Activated CD4-positive, alpha-beta T cell treated with anti-CD3 and anti-CD28 coated beads, Interleukin-10, Interleukin-2, amounts not matched to agents 100 ng/mL and 50 ng/mL, durations not matched to agents 16 hours and 8 hours (primary cell): Measurements from ENCODE around the gene LDLRAD3.

Experiments
- DNase-seq: peaks from one replicate; pipeline ENCODE4 v3.0.0-alpha.2; 2020

The LDLRAD3 gene

DNA sequence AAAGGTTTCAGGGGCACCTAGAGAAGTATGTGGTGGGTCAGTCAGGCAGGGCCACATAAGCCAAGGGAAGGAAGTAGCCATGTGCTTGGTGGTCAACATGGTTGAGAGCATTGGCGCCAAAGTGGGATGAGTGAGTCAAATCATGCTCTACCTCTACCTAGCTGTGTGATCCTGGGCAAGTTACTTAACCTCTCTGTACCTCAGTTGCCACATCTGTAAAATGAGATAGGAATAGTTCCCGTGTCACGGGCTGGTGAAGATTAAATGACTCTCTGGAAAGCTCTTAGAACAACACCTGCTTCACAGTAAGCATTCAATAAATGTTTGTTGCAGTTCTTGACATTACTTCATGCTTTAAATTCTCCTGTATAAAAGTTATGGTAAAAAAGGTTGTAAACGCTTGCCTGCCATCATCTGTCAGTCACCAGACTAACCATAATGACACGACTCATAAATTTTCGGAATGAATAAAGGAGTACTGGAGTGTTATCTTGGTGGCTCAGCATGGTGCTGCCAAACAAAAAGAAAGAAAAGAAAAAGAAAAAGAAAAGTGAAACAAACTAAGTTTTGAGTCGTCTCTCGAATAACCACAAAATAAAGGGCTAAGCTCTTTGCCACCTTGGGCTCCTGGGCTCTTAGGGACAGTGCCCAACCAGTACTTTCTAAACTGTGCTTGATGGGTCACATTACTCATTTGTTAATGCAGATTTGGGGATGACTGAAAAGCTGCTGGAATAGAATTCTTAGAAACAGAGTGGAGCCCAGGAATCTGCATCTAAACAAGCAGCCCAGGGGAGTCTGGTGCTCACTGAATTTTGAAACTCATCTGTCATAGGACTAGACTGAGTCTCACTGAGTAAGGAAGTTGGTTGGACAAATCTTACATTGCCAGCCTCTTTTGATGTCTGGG is 107.6 kb downstream of the LDLRAD3 start:
- no peak for DNase-seq

DNA sequence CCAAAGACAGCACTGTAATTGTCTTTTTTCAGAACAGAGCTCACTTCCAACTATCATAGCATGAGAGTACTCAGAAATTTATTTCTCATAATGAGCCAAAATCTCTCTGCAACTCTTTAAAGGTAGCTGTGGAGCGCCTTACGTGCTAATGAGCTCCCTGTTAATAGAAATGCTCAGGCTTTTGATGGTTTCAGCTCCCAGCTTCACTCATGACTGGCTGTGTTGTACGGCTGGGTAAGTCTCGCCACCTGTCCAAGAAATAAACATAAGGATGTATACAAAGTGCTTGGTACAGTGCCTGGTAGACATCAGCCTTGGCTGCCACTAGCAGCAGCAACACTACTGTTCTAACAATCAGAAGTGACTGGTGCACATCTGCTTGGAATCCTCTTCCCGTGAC is 109.4 kb downstream of the LDLRAD3 start:
- DNase-seq: no peak

DNA sequence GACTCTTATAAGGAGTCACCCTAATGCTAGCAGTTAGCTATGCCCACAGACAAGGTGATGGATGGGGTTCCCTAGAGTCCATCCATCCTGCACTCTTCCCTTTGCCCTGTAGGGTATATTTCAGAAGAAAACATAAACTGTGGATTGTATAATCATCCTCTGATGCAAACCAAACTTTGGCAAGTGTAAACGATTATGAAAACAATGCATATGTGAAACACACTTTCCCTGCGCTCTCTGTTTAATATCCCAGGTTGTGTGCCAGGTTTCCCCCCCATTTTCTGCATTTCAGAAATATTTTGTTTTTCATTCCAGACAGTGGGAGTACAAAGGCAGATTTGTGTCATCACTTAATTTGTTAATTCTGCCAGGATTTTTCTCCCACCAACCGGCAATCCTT is 110.0 kb downstream of the LDLRAD3 start:
- DNase-seq: no peak

DNA sequence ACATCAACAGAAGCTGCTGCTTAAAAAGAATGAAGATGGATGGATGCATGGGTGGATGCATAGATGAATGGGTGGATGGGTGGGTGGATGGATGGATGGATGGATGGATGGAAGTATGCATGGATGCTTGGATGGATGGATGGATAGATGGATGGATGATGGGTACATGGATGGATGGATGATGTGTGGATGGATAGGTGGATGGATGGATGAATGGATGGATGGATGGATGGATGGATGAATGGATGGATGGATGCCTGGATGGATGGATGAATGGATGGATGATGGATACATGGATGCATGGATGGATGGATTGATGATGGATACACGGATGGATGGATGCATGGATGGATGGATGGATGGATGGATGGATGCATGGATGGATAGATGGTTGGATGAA is 110.8 kb downstream of the LDLRAD3 start:
- DNase-seq: no peak

DNA sequence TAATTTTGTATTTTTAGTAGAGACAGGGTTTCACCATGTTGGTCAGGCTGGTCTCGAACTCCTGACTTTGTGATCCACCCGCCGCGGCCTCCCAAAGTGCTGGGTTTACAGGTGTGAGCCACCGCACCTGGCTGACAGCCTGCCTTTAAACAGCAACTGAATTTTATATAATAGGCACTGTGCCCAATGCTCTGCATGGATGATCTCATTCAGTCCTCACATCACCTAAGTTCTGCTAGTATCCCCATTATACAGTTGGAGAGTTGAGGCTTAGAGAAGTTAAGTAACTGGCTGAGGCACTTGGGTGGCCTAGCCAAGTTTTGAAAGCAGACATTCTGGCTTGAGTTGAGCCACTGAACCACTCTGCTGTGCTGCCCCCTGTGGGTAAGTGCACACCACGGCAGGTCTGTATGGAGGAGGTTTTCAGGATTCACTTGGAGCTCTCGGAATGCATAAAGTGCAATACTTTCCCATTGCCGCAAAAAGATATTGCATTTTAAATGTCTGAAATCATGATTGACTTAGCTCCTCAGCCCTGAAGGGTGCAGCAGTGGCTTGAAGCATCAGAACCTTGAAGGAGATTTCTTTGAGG is 112.4 kb downstream of the LDLRAD3 start:
- DNase-seq: no peak

DNA sequence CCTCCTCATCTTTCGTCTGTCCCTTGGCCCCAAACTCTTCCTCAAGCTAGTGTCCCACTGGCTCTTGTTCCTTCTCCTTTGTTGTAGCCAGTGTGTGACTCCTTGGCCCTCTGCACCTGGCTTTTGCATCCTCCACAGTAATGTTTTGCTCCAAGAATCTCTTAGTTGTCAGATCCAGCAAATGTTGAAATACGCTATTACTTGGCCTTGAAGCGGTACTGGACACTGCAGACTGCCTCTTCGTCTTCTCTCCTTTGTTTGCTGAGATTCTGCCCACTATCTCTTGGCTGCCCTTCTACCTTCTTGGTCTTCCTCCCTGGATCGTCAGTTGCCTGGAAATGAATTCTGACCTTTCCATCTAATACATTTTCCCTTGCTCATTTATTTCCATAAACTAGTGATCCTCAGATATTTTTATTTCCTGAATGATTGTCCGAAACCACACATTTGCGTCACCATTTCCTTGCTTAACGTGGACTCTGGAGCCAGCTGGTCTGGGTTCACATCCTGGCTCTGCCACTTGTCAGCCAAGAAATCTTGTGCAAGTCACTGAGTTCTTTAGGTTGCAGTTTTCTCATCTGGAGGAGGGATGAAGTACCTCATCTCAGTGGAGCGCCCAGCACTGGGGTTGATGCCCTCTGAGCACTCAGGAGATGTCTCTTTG is 113.6 kb downstream of the LDLRAD3 start:
- DNase-seq: no peak

DNA sequence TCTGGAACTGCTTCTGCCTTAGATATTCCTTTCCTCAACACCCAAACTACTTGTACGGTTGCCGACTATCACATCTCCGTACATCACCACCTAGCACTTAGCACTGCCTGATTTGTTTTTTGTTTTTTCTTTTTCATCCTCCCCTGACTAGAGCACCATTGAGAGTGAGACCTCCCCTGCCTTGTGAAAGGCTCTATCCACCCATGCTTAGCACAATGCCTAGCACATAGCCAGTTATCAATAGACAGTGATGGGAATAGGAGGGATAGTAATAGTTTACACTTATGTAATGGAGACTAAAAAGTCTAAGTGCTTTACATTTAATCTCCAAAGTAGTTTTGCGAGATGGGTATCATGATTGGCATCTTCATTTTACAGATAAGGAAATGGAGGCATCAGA is 115.8 kb downstream of the LDLRAD3 start:
- no peak for DNase-seq

DNA sequence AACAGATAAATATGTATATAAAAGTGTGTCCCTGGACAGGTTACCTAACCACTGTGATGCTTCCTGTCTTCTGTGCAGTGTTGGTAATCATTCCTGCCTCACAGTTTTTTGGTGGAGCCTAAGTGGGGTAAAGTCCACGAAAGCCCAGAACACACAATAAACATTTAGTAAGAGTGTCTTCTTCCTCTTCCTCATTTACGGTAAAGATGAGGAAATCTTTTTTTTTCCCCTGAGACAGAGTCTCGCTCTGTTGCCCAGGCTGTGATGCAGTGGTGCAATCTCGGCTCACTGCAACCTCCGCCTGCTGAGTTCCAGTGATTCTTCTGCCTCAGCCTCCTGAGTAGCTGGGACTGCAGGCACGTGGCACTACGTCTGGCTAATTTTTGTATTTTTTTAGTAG is 117.1 kb downstream of the LDLRAD3 start:
- no peak for DNase-seq

DNA sequence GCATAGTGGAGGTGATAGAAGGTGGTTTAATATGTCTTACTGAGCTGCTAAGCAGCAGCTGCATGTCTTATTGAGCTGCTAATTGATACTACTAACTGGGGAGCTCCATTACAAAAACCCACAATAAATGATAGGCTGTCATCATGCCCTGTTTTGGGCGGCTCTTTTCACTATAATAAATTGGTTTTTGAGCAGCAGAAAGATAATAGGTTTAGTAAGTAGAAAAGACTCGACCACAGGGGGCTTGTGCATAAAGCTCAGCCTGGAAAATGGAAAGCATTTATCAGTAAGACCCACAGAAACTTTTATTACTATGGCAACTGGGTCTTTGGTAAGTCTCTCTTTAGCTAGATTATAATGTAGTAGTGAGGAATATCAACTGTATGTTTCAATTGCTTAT is 117.6 kb downstream of the LDLRAD3 start:
- no peak for DNase-seq

DNA sequence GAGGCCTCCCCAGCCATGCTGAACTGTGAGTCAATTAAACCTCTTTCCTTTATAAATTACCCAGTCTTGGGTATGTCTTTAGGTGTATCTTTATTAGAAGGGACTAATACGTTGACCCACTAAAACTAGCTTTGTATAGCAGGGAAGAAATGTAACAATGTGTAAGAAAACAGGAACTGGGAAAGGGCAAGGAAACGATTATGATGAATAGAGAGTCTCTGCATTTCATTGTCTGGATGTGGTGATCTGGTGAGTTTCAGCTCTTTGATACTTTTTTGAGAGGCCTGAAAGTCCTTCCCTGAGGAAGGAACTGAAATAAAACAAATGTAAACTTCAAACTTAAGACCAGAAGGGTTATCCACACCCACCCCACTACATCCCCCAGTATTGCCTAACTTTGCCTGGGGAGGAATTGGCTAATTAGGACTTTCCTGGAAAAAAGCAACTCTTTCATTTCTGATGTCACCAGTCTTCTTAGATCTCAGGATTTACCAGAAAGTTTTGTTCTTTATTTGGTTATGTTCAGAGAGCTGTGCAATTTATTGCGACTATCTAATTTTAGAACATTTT is 119.0 kb downstream of the LDLRAD3 start:
- DNase-seq: no peak

DNA sequence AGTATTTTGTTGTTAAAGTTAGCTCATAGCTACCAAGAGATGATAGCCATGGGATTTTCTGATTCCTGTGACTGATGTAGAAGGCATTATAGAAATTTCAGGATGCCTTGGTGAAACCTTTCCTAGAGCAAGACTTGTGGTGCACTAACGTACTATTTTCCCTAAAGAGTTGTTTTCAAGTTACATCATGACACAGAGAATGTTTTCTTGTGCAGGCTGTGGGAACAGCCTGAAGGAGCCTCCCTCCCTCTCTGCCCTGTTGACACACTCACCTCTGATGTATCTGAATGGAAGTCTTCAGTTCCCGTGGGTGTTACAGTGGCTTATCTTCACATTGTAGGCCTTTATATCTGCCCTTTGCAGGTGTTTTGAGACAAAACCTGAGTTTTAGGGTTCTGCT is 121.6 kb downstream of the LDLRAD3 start:
- no peak for DNase-seq

DNA sequence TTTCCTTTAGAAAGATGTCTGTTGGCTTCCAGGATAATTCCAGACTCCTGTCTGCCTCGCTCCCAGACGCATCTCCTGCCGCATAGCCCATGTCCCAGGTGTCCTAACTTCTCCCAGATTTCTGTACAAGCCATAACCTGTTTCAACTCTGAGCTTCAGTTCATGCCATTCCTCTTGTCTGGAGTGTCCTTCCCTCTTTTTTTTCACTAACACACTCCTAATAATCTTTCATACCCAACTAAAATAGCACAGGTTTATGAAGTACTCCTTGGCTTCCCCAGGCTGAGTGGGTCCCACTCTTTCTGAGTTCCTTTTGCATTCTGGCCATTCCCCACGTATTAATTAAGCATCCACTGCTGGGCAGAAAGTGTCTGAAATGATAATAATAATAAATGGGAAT is 123.0 kb downstream of the LDLRAD3 start:
- no peak for DNase-seq

DNA sequence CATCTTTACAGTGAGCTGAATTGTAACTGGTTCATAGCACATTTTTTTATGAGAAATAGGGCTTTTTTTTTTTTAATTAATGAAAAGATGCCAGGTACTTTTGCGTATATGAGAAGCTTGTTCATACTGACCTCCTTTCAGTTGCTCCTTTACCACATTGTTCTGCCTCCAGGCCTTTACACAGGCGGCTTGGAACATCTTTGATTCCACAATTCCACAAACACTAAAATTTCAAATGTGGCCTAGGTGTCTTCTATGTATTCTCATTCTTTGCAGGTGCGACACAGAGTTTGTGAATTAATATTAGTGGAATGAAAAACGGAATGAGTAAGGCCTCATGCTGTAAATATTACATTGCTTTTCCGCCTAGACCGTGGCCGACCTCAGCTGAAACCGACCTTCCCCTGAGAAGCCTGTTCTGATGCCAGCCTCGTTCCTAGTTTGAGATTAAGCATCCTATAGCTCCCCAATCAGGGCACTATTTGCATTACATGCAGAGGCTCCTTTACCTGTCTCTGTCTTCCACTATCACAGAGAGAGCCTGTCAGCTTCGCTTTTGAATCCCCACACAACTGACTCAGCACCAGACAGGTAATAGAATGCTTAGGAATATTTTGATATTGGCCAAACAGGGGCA is 125.8 kb downstream of the LDLRAD3 start:
- DNase-seq: no peak

DNA sequence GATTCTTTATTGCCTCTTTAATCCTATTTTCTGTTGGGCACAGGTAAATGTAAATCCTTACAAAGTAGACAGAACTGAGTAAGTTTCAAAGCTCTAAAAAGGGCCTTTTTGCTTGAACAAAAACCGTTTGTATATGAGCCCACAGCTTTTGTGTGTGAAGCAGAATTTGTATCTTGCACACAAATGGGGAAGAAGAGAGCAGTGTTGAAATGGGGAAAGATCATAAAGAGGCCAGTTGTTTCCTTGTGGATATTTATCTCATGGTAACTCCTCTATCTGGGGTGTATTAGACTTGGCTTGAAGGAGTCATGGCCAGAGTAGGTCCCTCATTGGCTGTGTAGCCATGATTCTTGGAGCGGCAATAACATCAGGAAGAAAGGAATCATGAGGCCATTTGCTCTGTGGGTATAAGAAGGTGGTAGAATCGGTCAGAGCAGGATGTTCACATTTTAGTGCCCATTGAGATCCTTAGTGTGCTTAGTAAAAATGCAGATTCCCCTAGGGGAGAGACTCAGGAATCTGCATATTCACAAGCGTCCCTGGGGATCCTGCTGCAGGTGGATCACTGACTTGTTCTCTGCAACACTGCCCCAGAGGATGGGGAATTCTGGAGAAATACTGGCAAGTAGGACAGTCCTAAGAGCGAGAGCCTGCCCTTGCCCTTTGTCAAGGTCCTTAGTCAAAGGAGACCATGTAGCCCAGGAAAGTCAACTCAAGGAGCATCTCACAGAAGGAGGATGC is 126.5 kb downstream of the LDLRAD3 start:
- DNase-seq: no peak

DNA sequence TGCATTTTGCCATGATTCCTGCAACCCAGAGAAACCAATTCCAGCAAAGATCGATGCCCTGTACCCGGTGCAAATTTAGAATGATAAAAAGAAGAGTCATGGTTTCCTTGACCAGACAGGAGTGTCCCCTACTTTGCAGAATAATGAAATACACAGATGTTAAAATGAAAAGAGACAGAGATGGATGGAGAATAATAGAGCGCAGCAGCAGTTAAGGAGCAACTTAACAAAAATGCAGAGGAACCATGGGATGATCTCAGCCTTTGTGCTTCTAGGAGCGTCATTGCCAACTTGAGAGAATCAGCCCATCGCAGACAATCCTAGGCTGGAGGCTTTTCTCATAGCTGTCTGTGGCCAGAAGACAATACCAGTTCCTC is 127.1 kb downstream of the LDLRAD3 start:
- no peak for DNase-seq

DNA sequence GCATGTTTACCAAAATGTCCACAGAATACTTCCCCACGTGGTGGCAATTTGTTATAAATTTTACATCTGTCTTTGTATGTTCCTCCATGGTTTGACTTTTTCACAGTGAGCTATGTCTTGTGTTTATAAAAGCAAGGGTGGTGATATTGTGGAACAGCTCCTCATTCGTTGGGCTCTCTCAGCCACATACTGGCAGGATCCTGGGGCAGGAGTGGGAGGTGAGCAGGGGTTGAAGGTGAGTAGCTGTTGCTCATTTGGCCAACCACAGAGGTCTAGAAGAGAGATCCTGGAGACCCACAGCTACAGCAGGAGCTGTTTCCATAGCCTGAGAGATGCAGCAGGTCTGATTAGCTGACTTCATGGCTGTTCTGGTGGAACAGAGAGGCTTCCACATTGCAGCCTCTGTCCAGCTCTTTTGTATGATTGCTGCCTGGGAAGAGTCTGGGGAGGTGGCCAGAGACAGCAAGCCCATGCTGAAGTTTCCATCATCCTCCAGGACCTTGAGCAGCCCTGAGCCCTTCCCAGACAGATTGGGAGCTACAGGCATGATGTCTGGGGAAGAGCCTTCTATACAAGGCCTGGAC is 128.1 kb downstream of the LDLRAD3 start:
- no peak for DNase-seq

DNA sequence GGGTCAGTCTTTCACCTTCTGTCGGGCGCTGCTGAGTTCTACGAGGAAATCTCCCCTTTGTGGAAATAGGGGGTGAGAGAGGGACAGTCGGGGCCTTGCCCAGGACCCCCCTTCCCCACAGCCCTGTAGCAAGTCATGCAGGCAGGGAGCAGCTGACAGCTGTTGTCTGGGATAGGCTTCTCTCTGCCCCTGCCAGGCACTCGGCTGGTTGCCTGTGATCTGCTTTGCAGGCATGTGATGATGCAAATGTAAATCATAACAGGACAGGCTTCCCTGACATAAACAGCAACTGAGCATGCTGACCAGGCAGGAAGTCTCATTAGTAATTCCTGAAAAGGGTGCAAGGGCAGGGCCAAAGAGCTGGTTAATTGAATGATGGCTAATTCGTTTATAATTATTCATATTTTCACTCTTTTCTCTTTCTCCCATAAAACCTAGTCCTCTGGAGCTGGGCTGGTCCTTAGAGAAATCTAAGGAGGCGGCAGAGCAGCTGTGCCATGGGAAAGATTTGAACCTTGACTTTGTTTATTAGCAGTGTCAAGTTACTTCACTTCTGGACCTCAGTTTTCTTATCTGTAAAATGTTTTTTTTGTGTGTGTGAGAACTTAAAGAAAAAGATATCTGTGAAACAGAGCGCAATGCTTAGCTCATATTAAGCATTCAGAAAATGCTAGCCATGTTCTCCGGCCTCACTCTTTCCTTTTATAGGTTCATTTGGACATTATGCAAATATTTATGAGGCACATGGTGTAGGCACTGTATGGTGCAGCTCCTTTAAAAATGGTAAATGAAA is 129.7 kb downstream of the LDLRAD3 start:
- DNase-seq: no peak

DNA sequence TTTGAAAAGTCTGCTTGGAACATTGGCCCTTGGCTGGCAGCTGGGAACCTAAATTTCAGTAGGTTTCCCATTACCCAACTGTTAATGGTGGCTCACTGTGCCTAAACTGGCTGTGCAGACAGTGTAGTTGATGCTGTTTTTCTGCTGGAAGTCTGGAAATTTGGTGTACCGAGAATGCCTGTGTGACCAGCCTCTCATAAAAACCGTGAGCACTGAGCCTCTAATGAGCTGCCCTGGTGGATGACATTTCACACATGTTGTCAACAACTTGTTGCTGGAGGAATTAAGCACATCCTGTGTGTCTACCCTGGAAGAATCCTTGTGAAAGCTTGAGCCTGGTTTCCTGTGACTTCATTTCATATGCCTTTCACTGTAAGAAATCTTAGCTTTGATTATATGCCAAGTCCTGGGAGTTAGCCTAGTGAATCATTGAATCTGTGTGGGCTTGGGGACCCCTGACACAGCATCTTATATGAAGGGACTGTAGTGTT is 131.1 kb downstream of the LDLRAD3 start:
- DNase-seq: no peak

DNA sequence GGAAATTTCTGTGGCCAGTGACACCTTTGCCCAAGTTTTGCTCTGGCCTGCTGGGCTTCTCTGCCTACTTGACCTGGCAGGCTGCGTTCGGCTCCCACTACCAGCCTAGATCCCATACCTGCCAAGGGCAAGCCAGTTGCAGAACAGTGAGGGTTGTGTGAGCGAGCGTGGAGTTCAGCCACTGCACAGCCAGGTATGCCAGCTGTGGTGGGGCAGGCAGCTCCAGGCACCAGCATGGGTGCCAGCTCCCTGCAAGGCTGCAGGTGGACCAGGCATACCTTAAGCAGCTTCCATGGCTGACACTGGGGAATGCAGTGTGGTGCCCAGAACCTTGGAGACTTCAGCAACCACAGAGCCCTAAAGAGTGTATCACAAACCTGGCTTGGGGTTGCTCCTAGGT is 133.5 kb downstream of the LDLRAD3 start:
- DNase-seq: no peak

DNA sequence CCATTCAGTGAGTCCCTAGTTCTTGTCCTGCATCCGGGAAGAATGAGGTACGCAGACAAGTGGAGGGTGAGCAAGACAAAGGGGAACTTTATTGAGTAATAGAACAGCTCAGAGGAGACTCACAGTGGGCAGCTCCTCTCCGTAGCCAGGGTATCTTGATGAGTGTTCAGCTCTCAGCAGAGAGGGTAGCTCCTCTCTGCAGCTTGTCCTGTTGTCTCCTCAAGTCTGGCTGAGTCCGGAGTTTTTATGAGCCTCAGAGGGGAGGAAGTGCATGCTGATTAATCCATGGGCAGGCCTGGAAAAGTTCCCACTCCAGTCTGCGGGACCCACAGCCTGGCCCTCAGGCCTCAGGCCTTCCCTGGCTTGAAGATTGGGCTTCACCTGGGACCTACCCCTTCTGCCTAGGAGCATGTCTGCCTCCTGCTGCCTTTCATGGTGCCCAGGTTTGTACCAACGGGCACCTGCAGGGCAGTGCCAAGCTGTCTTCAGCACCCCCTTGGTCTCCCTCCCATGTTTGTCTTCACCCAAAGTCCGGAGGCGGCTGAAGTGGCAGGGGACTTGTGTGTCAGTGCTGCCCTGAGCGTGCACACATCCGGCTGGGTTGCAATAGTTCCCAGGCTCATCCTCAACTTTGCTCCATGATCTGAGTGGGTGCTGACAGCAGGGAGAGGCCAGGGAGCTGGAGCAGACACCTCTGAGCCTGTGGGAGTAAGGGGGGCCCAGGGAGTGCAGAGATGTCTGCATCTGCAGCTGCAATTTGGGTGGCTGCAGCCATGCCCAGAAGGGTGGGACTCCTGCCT is 134.2 kb downstream of the LDLRAD3 start:
- no peak for DNase-seq
